Activated CD4-positive, CD25-positive, alpha-beta regulatory T cell treated with anti-CD3 and anti-CD28 coated beads, Interleukin-2, amount 50 U/mL, for 24 hours (primary cell): ENCODE results near the gene ABCD4.

ENCODE experiments used
- ATAC-seq, 2 donors: fragments of 150-1000 bp; cut with Tn5 transposase; one replicate each; pipeline ENCODE4 v1.10.0; 2021; ENCODE audit warnings: mild to moderate bottlenecking in 1 of 2, moderate library complexity in 1 of 2

ABCD4 gene

DNA sequence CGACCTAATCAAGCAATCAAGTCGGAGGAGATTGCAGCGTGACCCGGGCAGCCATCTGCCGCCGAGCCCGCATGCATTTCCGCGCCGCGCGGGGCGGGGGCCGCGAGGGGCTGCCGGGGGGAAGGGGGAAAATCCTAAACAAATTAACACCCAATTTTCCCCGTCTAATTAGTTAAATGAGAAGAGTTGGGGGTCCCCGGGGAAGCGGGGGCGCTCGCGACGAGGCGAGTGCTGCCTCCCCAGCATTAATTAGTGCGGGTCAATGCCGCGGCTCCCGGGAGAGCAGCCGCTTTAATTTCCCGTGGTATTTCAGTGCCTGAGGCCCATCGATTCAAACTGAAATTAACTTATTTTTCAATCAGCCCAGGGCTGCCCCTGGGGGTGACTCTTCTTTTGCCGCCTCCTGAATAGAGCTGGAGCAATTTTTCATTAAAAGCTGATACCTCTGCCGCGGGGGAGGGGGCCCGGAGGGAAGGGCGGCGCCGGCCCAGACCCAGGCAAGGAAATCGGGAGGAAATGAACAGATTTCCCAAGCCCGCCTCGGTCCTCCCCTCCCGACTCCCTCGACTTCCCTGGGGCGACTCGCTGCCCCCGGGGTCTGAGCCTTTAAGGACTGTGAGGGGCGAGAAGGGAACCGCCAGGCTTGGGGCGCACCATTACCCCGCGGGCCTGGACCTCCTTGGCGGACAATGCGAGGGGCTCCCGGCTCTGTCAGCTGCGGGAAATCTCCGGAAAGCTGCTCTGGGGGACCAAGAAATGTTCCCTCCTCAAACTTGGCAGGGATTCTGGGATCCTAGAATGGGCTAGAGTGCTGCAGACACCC, 44.6 kb downstream of the ABCD4 start:
- peak in 1 of 2 donors; percentile 12 for ATAC-seq

- peak; percentile 83 to 84 for ATAC-seq
Measured at GRCh38 chr14:74257078-74257940, 45.4 kb downstream of the ABCD4 start.

DNA sequence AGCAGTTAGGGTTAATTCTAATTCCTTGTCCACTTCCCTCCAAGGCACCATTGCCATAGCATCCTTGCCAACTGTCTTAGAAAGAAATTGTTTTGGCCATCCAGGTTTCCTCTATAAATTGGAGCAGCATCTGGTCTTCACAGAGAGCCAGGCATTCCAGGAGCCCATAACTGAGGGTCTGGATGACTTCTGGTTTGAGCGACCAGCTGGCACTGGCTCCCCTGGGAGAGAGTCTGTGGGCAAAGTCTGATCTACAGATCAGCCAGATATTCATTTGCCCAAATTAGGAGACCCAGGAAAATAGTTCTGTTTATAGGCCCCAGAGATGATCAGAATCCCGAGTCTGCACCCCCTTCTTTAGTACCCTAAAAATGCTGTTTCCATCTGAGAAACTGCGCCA, 47.5 kb downstream of the ABCD4 start:
- ATAC-seq, result no peak

- no peak for ATAC-seq
Measured at GRCh38 chr14:74249433-74250375, 53.0 kb downstream of the ABCD4 start.

DNA sequence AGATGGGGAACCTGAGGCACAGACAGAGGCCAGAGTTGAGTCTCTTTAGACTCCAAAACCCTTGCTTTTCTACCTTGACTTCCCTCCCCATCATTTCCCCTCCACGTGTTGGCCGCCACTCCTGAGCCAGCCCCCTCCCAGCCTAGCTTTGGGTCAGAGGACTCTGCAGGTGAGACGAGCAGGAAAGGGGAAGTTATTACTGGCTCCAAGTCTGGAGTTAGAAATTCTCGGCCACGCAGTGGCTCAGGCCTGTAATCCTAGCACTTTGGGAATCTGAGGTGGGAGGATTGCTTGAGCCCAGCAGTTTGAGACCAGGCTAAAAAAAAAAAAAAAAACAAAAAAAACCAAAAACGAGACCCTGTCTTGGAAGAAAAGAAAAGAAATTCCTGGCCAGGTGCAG, 54.7 kb downstream of the ABCD4 start:
- no peak for ATAC-seq

- ATAC-seq, result no peak
Measured at GRCh38 chr14:74246542-74246941, 56.2 kb downstream of the ABCD4 start.

DNA sequence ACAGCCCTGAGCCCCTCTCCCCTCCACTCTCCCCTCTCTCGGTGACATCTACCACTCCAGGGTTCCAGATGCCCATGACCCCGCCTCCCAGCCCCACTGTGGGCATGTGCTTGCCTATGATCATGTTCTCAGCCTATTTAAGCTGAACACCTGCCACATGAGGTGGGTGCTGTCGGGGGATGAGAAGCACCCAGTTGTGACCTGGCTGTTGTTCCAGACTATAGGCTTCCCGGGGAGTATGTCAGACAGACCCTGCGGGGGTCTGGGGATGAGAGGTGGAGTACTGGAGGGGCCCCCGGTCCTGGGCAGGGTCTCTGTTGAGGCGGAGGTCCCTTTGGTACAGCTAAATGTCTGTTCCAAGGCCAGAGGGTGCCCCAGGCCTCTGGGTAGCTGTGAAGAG, 57.4 kb downstream of the ABCD4 start:
- ATAC-seq, result no peak

DNA sequence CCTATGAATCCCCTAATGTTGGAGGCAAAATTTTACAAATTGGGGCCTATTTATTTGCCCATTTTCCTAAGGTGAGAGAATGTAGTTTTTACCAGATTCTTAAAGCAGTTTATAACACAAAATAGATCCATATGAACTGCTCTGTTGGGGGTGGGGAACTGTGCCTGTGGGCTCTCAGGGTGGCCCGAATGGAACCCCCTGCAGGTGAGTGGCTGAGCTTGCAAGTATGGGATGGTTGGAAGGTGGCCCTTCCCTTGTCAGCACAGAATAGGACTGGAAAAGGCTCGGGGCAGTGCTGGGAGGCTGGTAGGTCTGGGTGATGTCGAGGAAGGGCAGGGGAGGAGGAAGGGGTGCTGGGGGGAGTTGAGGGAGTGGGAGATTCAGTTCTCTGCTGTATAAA, 58.6 kb downstream of the ABCD4 start:
- ATAC-seq, result no peak

DNA sequence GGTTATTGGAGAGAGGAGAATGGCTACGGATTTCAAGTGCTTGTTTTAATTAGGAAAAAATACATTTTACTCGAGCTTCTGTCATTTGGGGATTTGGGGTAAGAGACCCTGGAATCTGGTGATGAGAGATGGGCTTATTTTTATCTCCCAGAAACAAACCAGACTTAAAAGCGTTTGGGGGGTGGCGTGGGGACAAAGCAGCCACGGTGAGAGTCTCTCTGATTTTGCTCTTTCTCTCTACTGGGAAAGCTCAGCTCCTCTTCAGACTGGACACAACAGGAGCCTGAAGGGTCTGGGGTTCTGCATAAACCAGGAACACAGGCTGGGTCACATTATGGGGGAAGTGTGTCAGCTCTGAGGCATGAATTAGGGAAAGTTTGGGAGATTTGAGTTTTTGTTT, 59.7 kb downstream of the ABCD4 start:
- no peak for ATAC-seq

- no peak for ATAC-seq
Measured at GRCh38 chr14:74242780-74243042, 60.0 kb downstream of the ABCD4 start.

GRCh38 chr14:74242021-74242779, 60.5 kb downstream of the ABCD4 start:
- ATAC-seq, result no peak

- no peak for ATAC-seq
Measured at GRCh38 chr14:74241652-74242017, 61.1 kb downstream of the ABCD4 start.

DNA sequence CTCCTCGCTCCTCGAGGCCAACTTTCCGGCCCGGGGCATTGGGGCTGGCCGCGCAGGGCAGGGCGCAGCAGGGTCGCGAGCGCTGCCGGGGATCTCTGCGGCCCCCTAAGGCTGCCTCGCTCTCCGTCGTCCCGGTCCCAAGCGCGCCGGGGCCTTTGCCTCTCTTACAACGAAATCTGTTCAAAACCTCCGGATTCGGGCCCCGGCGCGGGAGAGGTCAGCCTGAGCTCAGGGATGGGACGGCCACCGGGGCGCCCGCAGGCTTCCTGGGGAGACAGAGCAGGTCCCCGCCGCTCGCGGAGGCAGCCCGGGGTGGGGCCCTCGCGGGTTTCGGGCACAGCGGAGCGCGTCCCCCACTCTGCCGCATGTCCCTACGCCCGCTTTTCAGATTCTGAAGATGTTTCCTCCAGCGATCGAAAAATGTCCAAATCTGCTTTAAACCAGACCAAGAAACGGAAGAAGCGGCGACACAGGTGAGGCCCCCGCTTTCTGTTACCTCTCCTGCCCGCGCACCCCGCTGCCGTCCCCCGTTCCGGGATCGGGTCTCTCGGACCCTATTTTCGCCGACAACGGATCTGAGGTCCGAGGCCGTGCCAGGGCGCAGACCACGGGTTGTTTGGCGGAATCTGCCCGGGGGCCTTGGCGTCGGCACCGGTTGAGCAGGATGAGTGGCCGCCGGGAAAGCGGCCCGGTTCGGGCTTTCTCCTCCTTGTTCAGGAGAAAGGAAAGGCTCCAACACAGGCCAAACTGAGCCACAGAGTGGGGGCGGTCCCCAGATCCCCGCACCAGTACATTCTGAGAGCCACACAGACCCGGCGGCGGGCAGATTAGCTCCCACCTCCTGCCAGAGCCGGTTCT, 61.7 kb downstream of the ABCD4 start:
- no peak for ATAC-seq

DNA sequence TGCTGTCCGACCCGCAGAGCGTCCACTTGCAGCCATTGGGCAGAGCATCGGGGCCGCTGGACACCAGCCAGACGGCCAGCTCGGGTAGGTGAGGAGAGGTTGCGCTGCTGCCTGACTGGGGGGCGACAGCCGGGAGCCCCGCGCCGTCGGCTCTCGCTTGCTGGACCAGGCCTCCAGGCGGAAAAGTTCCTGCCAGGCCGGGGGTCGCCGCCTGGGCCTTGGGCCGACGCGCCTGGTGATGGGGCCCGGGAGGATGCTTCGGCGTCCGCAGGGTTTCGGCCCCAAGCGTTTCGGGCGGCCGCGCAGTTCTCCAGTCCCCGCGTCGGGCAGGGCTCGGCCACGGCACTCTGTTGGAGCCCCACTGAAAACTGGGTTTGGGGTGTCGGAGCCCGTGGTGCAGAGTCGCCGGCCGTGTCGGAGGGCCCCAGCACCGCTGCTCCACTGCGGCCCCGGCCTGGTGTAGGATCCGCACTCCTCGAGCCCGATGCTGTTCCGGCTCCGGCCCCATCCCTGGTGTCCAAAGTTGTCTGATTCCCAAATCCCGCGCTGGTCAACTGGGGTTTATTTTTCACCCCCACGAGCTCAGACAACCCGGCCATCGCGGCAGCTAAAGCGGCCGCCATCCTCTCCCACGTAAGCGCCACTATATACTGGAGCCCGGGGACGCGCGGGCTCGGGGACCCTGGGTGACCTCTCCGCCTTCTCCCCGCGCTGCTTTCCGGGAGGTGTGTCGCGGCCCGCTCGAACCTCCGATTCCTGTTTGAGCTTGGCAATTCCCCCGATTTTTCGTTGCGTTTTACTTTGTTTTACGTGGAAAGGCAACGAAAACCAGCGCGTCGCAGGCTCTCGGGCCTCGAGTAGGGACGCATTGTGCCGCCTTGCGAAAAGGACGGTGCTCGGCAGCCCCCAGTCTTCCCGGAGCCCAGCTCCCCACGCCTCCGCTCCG, 62.6 kb downstream of the ABCD4 start:
- ATAC-seq, result no peak

GRCh38 chr14:74238974-74239847, 63.5 kb downstream of the ABCD4 start, which contains the start of gene VSX2:
TSS of gene VSX2 (plus strand) at chr14:74239449. CDS start at chr14:74239562, 113 bp downstream.
- no peak for ATAC-seq

DNA sequence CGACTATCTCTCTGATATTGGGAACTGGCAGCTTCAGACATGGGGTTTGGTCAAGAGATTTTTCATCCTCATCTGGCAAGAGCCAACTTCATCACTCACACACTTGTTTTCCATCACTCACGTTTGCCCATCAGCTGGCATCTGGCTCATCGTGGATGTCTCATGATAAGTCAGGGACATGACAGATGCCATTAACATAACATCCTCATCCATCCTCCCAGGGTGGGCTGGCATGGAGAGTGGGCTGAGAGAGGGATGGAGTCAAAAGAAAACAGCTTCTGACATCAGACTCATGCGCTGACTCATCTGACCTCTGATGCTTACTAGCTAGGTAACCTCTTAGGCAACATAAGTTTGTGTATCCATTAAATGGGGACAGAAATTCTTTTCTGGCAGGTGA, 65.3 kb downstream of the ABCD4 start:
- ATAC-seq, result no peak
